Thyroid gland (tissue), 4 donors: Measurements from ENCODE around the gene RBCK1.

ENCODE experiments used
- POLR2A ChIP-seq, 2 donors: fragments of 450-650 bp; IDR thresholded peaks; one replicate each; pipeline ENCODE4 v1.6.1; 2017; ENCODE audit warnings: antibody characterized with exemption in 2 of 2, mild to moderate bottlenecking in 2 of 2, moderate library complexity in 1 of 2
- TF ChIP-seq, protein P1 (sequence below), 6 experiments: fragments of 200-600 bp in 3 of 6; fragments of 450-650 bp in 3 of 6; sonication (generic) in 3 of 6; IDR thresholded peaks; one replicate each; pipeline ENCODE4 v1.5.1; 2016 to 2019; ENCODE audit warnings: antibody characterized with exemption in 6 of 6, mild to moderate bottlenecking in 2 of 6, inconsistent platforms in 1 of 6, moderate library complexity in 1 of 6

DNA sequence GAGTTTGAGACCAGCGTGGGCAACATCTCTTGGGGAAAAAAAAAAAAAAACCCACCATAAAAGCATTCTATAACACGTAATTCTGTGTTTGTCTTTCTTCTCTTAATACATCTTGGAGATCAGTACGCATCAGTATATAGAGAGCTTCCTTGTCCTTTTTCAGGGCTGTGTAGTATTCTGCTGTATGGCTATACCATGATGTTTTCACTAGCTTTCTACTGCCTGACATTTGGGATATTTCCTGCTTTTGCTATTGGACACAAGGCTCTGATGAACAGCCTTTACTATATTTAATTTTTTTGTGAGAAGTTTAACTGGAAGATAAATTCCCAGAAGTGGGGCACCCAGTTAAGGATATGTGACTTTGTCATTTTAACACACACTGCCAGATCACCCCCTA lies 20.6 kb upstream of the RBCK1 start:
- TF ChIP-seq, protein P1, sequence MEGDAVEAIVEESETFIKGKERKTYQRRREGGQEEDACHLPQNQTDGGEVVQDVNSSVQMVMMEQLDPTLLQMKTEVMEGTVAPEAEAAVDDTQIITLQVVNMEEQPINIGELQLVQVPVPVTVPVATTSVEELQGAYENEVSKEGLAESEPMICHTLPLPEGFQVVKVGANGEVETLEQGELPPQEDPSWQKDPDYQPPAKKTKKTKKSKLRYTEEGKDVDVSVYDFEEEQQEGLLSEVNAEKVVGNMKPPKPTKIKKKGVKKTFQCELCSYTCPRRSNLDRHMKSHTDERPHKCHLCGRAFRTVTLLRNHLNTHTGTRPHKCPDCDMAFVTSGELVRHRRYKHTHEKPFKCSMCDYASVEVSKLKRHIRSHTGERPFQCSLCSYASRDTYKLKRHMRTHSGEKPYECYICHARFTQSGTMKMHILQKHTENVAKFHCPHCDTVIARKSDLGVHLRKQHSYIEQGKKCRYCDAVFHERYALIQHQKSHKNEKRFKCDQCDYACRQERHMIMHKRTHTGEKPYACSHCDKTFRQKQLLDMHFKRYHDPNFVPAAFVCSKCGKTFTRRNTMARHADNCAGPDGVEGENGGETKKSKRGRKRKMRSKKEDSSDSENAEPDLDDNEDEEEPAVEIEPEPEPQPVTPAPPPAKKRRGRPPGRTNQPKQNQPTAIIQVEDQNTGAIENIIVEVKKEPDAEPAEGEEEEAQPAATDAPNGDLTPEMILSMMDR (IDR thresholded peaks at IDR 0.05): no peak
- no peak for TF ChIP-seq POLR2A (IDR thresholded peaks at IDR 0.05)
